Endothelial cell (in vitro differentiated cells): ENCODE results near the gene CENPX. TPM values are rescaled to one million over a fixed set of nuclear protein-coding genes. Genes with fewer than 3 reads are reported as not detected.

ENCODE experiments used
- DNase-seq: peaks from one replicate; pipeline ENCODE4 v3.0.0; 2021; ENCODE audit warnings: low spot score
- H3K27ac Mint-ChIP-seq: one replicate; pipeline ENCODE4 v1.8.0; 2021; ENCODE audit warnings: mixed read lengths, inconsistent platforms; ENCODE audit not compliant: unreplicated experiment
- H3K27me3 Mint-ChIP-seq: one replicate; pipeline ENCODE4 v1.8.0; 2021; ENCODE audit warnings: mild to moderate bottlenecking, moderate library complexity, mixed read lengths, inconsistent platforms; ENCODE audit not compliant: unreplicated experiment
- H3K36me3 Mint-ChIP-seq: one replicate; pipeline ENCODE4 v1.8.0; 2021; ENCODE audit warnings: mild to moderate bottlenecking, low read depth, mixed read lengths, inconsistent platforms; ENCODE audit not compliant: unreplicated experiment
- H3K4me1 Mint-ChIP-seq: one replicate; pipeline ENCODE4 v1.8.0; 2021; ENCODE audit warnings: mild to moderate bottlenecking, mixed read lengths, inconsistent platforms; ENCODE audit not compliant: unreplicated experiment
- H3K4me3 Mint-ChIP-seq: one replicate; pipeline ENCODE4 v1.8.0; 2021; ENCODE audit warnings: mild to moderate bottlenecking, mixed read lengths, inconsistent platforms; ENCODE audit not compliant: unreplicated experiment
- H3K9me3 Mint-ChIP-seq: one replicate; pipeline ENCODE4 v1.8.0; 2021; ENCODE audit warnings: mixed read lengths, inconsistent platforms; ENCODE audit not compliant: unreplicated experiment
- CTCF ChIP-seq: fragments of 200-600 bp; sonication (generic); IDR thresholded peaks from one replicate; pipeline ENCODE4 v1.5.0; 2021; ENCODE audit warnings: antibody characterized with exemption; ENCODE audit not compliant: unreplicated experiment
- total RNA-seq: library from RNA; stranded (reverse); fragmentation: NEBNext Ultra II Directional; extraction: Animal tissue kit (Norgen Biotek cat#: 25700); gene quantifications from one replicate; pipeline ENCODE4 v1.2.1, GENCODE V29; 2021; ENCODE audit not compliant: unreplicated experiment

CENPX gene
- total RNA-seq, 1 donor from 2014 or later: 42.9 TPM

- Mint-ChIP-seq H3K27ac (no peak overlapping the region), H3K9me3 (no peaks in the 10 kb centered on the region), H3K27me3 (peaks cover 4% of the 10 kb centered on the region), H3K36me3 (no peaks in the 10 kb centered on the region), H3K4me1 (peaks cover 2% of the 10 kb centered on the region), H3K4me3 (no peak overlapping the region)
- DNase-seq: no peak
- no peak for TF ChIP-seq CTCF
Observed at GRCh38 chr17:82061047-82061925, 38.6 kb upstream of the CENPX start.

GRCh38 chr17:82060614-82061013 lies 37.9 kb upstream of the CENPX start:
- no peaks in the 10 kb centered on the region for H3K9me3 Mint-ChIP-seq
- no peak for TF ChIP-seq CTCF
- no peaks in the 10 kb centered on the region for H3K4me1 Mint-ChIP-seq
- peaks cover 6% of the 10 kb centered on the region for H3K27me3 Mint-ChIP-seq
- H3K27ac Mint-ChIP-seq: no peak overlapping the region
- no peak for DNase-seq
- H3K4me3 Mint-ChIP-seq: no peak overlapping the region
- no peaks in the 10 kb centered on the region for H3K36me3 Mint-ChIP-seq

- Mint-ChIP-seq H3K27ac (no peak overlapping the region), H3K27me3 (peaks cover 6% of the 10 kb centered on the region), H3K4me1 (no peaks in the 10 kb centered on the region), H3K36me3 (no peaks in the 10 kb centered on the region), H3K4me3 (no peak overlapping the region), H3K9me3 (no peaks in the 10 kb centered on the region)
- no peak for TF ChIP-seq CTCF
- DNase-seq: no peak
Observed at GRCh38 chr17:82060001-82060380, 37.3 kb upstream of the CENPX start.

GRCh38 chr17:82059272-82060000 lies 36.8 kb upstream of the CENPX start:
- Mint-ChIP-seq H3K4me1 (no peaks in the 10 kb centered on the region), H3K9me3 (no peaks in the 10 kb centered on the region), H3K36me3 (no peaks in the 10 kb centered on the region)

More at GRCh38 chr17:82059272-82060000, 36.8 kb upstream of the CENPX start:
- Mint-ChIP-seq H3K27me3 (peaks cover 6% of the 10 kb centered on the region), H3K27ac (no peak overlapping the region), H3K4me3 (no peak overlapping the region)
- DNase-seq: no peak
- TF ChIP-seq CTCF: no peak
